SK-N-SH treated with all-trans-retinoic acid at 6 μM for 48 hours (cell line): ENCODE measurements around the gene PPP2R2C.

Source experiments
- ATAC-seq: fragments of 200-7000 bp; cut with Tn5 transposase; 3 replicates; pipeline ENCODE4 v1.9.1; 2020; ENCODE audit warnings: mild to moderate bottlenecking, moderate library complexity
- ARNTL ChIP-seq: fragments of 450-650 bp; formaldehyde crosslinking; IDR thresholded peaks from 2 replicates; pipeline ENCODE4 v1.5.0; 2020; ENCODE audit warnings: low read depth, mild to moderate bottlenecking, moderate library complexity, borderline replicate concordance
- BACH2 ChIP-seq: fragments of 250-450 bp; sonication (Bioruptor Pico); IDR thresholded peaks from 2 replicates; pipeline ENCODE4 v1.9.0; 2021; ENCODE audit warnings: mild to moderate bottlenecking, borderline replicate concordance
- CREB5 ChIP-seq: fragments of 250-450 bp; sonication (Bioruptor Pico); IDR thresholded peaks from 2 replicates; pipeline ENCODE4 v1.5.1; 2020; ENCODE audit warnings: low read depth, mild to moderate bottlenecking, moderate library complexity
- CSDC2 ChIP-seq: fragments of 250-450 bp; sonication (Bioruptor Pico); IDR thresholded peaks from 2 replicates; pipeline ENCODE4 v1.5.0; 2020; ENCODE audit warnings: mild to moderate bottlenecking, moderate library complexity
- GLIS3 ChIP-seq: fragments of 250-450 bp; sonication (Bioruptor Pico); IDR thresholded peaks from 2 replicates; pipeline ENCODE4 v1.5.0; 2020; ENCODE audit warnings: mild to moderate bottlenecking, moderate library complexity
- ISL1 ChIP-seq: fragments of 250-450 bp; sonication (Bioruptor Pico); IDR thresholded peaks from 2 replicates; pipeline ENCODE4 v2.1.2; 2022; ENCODE audit warnings: mild to moderate bottlenecking, moderate library complexity
- OSR1 ChIP-seq: fragments of 250-450 bp; sonication (Bioruptor Pico); IDR thresholded peaks from 2 replicates; pipeline ENCODE4 v1.8.0; 2022; ENCODE audit warnings: moderate library complexity, mild to moderate bottlenecking, inconsistent platforms
- PATZ1 ChIP-seq: fragments of 250-450 bp; sonication (Bioruptor Pico); IDR thresholded peaks from 2 replicates; pipeline ENCODE4 v1.8.0; 2020; ENCODE audit warnings: mild to moderate bottlenecking, moderate library complexity, borderline replicate concordance
- POU6F1 ChIP-seq: fragments of 250-450 bp; sonication (Bioruptor Pico); IDR thresholded peaks from 2 replicates; pipeline ENCODE4 v1.8.0; 2021; ENCODE audit warnings: low read depth, mild to moderate bottlenecking, moderate library complexity, borderline replicate concordance
- PPARA ChIP-seq: fragments of 250-450 bp; sonication (Bioruptor Pico); IDR thresholded peaks from 2 replicates; pipeline ENCODE4 v1.5.0; 2020; ENCODE audit warnings: mild to moderate bottlenecking, borderline replicate concordance
- RARB ChIP-seq: fragments of 250-450 bp; sonication (Bioruptor Pico); IDR thresholded peaks from 2 replicates; pipeline ENCODE4 v1.8.0; 2021; ENCODE audit warnings: mild to moderate bottlenecking, moderate library complexity
- SNAI2 ChIP-seq: fragments of 250-450 bp; sonication (Bioruptor Pico); IDR thresholded peaks from 2 replicates; pipeline ENCODE4 v1.5.0; 2020; ENCODE audit warnings: mild to moderate bottlenecking, moderate library complexity
- TCF4 ChIP-seq: fragments of 250-450 bp; sonication (Bioruptor Pico); IDR thresholded peaks from 2 replicates; pipeline ENCODE4 v1.8.0; 2021; ENCODE audit warnings: mild to moderate bottlenecking, moderate library complexity, borderline replicate concordance
- TOX ChIP-seq: fragments of 250-450 bp; sonication (Bioruptor Pico); IDR thresholded peaks from 2 replicates; pipeline ENCODE4 v1.8.0; 2021; ENCODE audit warnings: mild to moderate bottlenecking, moderate library complexity, borderline replicate concordance
- TSHZ2 ChIP-seq: fragments of 250-450 bp; sonication (Bioruptor Pico); IDR thresholded peaks from 2 replicates; pipeline ENCODE4 v1.5.0; 2020; ENCODE audit warnings: mild to moderate bottlenecking, moderate library complexity
- ZC3H10 ChIP-seq: fragments of 250-450 bp; sonication (Bioruptor Pico); IDR thresholded peaks from 2 replicates; pipeline ENCODE4 v1.5.1; 2021; ENCODE audit warnings: mild to moderate bottlenecking, moderate library complexity
- ZFP3 ChIP-seq: fragments of 250-450 bp; sonication (Bioruptor Pico); IDR thresholded peaks from 2 replicates; pipeline ENCODE4 v1.5.0; 2020; ENCODE audit warnings: mild to moderate bottlenecking, moderate library complexity
- ZNF565 ChIP-seq: fragments of 450-650 bp; formaldehyde crosslinking; conservative IDR thresholded peaks from 2 replicates; pipeline ENCODE4 v1.5.0; 2020; ENCODE audit warnings: low read depth, mild to moderate bottlenecking, moderate library complexity
- ZNF70 ChIP-seq: fragments of 450-650 bp; formaldehyde crosslinking; IDR thresholded peaks from 2 replicates; pipeline ENCODE4 v1.5.0; 2020; ENCODE audit warnings: mild to moderate bottlenecking, moderate library complexity
- ZNF8 ChIP-seq: fragments of 450-650 bp; formaldehyde crosslinking; IDR thresholded peaks from 2 replicates; pipeline ENCODE4 v1.5.0; 2020; ENCODE audit warnings: mild to moderate bottlenecking, moderate library complexity

Gene PPP2R2C

GRCh38 chr4:6489927-6490326, 17.5 kb upstream of the PPP2R2C start:
- TF ChIP-seq TOX (CRISPR knock-in tag) (no peak), SNAI2 (no peak), ZFP3 (CRISPR knock-in tag) (no peak), TSHZ2 (CRISPR knock-in tag) (no peak), GLIS3 (CRISPR knock-in tag) (no peak), OSR1 (CRISPR knock-in tag) (no peak), ZNF8 (no peak), ZNF70 (no peak), POU6F1 (CRISPR knock-in tag) (no peak), TCF4 (CRISPR knock-in tag) (no peak), RARB (CRISPR knock-in tag) (no peak), PATZ1 (no peak), ZNF565 (CRISPR knock-in tag) (no peak), BACH2 (CRISPR knock-in tag) (no peak), ISL1 (CRISPR knock-in tag) (no peak)
- no peak for ATAC-seq

GRCh38 chr4:6487466-6487865, 15.1 kb upstream of the PPP2R2C start:
- no peak for ATAC-seq
- TF ChIP-seq CSDC2 (CRISPR knock-in tag) (no peak), PPARA (no peak)

GRCh38 chr4:6480534-6481088, 8.2 kb upstream of the PPP2R2C start:
- TF ChIP-seq ISL1 (CRISPR knock-in tag): no peak
- TF ChIP-seq BACH2 (CRISPR knock-in tag): no peak
- no peak for TF ChIP-seq CREB5
- TF ChIP-seq RARB (CRISPR knock-in tag): no peak
- no peak for TF ChIP-seq ARNTL (CRISPR knock-in tag)
- TF ChIP-seq POU6F1 (CRISPR knock-in tag): no peak
- no peak for ATAC-seq

- ATAC-seq: no peak
- TF ChIP-seq PATZ1 (no peak), POU6F1 (CRISPR knock-in tag) (no peak), ZNF8 (no peak), ZC3H10 (no peak), BACH2 (CRISPR knock-in tag) (no peak), ZFP3 (CRISPR knock-in tag) (no peak), ZNF70 (no peak), CREB5 (no peak), RARB (CRISPR knock-in tag) (no peak), GLIS3 (CRISPR knock-in tag) (no peak)
Observed at GRCh38 chr4:6478546-6479220, 6.3 kb upstream of the PPP2R2C start.
